Stomach (tissue), 9 donors: Measurements from ENCODE around the gene CD200R1L. TPM values are rescaled to one million over a fixed set of nuclear protein-coding genes. Genes with fewer than 3 reads are reported as not detected.

Source experiments
- DNase-seq, 2 donors: peaks; one replicate each; pipeline versions ENCODE4 v3.0.0 to v3.0.0-alpha.2; 2013 to 2019
- H3K27ac ChIP-seq, 5 donors: fragments of 200-600 bp in 4 of 5; sonication (generic) in 4 of 5; one replicate each; pipeline ENCODE4 v1.5.1; 2013 to 2019; ENCODE audit warnings: mild to moderate bottlenecking in 1 of 5, moderate library complexity in 1 of 5
- H3K27me3 ChIP-seq, 3 donors: fragments of 200-600 bp; sonication (generic); one replicate each; pipeline ENCODE4 v1.5.1; 2017 to 2019; ENCODE audit warnings: mixed run types in 1 of 3
- H3K36me3 ChIP-seq, 4 donors: fragments of 200-600 bp; sonication (generic); 1 replicate in 3 of 4; 2 replicates in 1 of 4; pipeline ENCODE4 v1.5.1; 2016 to 2019
- H3K4me1 ChIP-seq, 4 donors: fragments of 200-600 bp; sonication (generic); one replicate each; pipeline ENCODE4 v1.5.1; 2016 to 2019
- H3K4me3 ChIP-seq, 4 donors: fragments of 200-600 bp; sonication (generic) in 3 of 4; one replicate each; pipeline ENCODE4 v1.5.1; 2016 to 2019; ENCODE audit warnings: mild to moderate bottlenecking in 1 of 4
- H3K9me3 ChIP-seq, 4 donors: fragments of 200-600 bp; sonication (generic); one replicate each; pipeline ENCODE4 v1.5.1; 2016 to 2019
- EP300 ChIP-seq: sonication (generic); formaldehyde crosslinking; IDR thresholded peaks from one replicate; pipeline ENCODE4 v1.6.1; 2017; ENCODE audit warnings: antibody characterized with exemption
- POLR2A ChIP-seq, 4 donors: fragments of 450-650 bp; IDR thresholded peaks; one replicate each; pipeline ENCODE4 v1.6.1; 2016; ENCODE audit warnings: antibody characterized with exemption in 4 of 4, control low read depth in 2 of 4, mild to moderate bottlenecking in 1 of 4, moderate library complexity in 1 of 4
- POLR2AphosphoS5 ChIP-seq, 3 donors: sonication (generic); formaldehyde crosslinking; IDR thresholded peaks; one replicate each; pipeline ENCODE4 v1.6.1; 2016; ENCODE audit warnings: antibody characterized with exemption in 3 of 3
- WGBS, 5 donors: extraction: QIAGEN DNeasy Blood & Tissue Kit in 3 of 5; methylation state at CpG; one replicate each; pipeline versions ENCODE4 v1.1.5 to v1.1.7; 2013 to 2018; 5-methylcytosine and 5-hydroxymethylcytosine counted together
- intact Hi-C: fragments of 100-400 bp; cut with DNase I; formaldehyde crosslinking; loops from one replicate; pipeline ENCODE4 v1.15.1; 2023; ENCODE audit warnings: low total_unique reads
- polyA plus RNA-seq, 3 donors: library from polyadenylated mRNA; stranded (reverse); fragments of 200-250 nt; gene quantifications; one replicate each; pipeline ENCODE4 v1.2.3, GENCODE V29; 2013
- total RNA-seq, 5 donors: library from RNA; depleted of rRNA; stranded (reverse); fragments of >200 nt; gene quantifications; one replicate each; pipeline versions ENCODE4 v1.1.0 to v1.2.3, GENCODE V29; 2014 to 2016
- TF ChIP-seq, protein P1 (sequence below), 7 experiments: fragments of 450-650 bp in 4 of 7; fragments of 200-600 bp in 3 of 7; sonication (generic) in 3 of 7; IDR thresholded peaks; one replicate each; pipeline ENCODE4 v1.5.1; 2016 to 2019; ENCODE audit warnings: antibody characterized with exemption in 7 of 7, control low read depth in 2 of 7, mild to moderate bottlenecking in 1 of 7
- donor health status: healthy with polysubstance abuse.
- donor health status: Bipolar disorder and iron deficiency.
- donor health status: healthy.

The CD200R1L gene
- total and polyA plus RNA-seq, 8 donors, result not detected

DNA sequence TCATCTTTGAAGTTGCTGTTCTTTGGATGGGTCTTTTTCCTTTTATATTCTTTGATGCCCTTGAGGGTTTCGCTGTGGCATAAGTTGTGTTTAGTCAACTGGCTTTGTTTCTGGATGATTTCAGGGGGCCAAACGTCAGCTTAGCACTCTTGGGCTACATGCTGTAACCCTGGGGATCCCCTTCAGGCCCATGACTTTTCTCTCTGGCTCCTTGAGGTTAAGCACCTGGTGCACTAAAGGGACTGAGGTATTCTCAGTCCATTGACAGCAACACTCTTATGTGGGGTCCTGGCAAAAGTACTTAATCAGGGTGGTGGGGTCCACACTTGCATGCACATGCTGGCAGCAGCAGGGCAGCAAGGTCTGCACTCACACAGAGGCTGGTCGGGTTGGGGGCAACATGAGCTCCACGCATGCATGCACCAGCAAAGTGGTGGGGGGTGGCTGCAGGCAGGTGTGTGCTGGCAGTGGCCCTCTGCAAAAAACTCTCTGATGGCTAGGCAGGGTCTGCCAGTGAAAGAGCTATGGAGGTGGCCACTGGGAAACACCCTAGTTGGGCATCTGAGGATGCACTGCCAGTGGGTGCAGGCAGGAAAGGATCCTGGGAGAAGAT lies 38.1 kb upstream of the CD200R1L start:
- H3K4me3 ChIP-seq, result no peak overlapping the region
- H3K4me1 ChIP-seq, result no peaks in the 10 kb centered on the region
- no peaks in the 10 kb centered on the region for H3K36me3 ChIP-seq
- no peak for DNase-seq
- intact Hi-C loops, result no loop called here
- WGBS, 5 donors, result 81 to 84% (median 82%) methylated on average over 4 of the region's 4 CpGs
- TF ChIP-seq, protein P1, sequence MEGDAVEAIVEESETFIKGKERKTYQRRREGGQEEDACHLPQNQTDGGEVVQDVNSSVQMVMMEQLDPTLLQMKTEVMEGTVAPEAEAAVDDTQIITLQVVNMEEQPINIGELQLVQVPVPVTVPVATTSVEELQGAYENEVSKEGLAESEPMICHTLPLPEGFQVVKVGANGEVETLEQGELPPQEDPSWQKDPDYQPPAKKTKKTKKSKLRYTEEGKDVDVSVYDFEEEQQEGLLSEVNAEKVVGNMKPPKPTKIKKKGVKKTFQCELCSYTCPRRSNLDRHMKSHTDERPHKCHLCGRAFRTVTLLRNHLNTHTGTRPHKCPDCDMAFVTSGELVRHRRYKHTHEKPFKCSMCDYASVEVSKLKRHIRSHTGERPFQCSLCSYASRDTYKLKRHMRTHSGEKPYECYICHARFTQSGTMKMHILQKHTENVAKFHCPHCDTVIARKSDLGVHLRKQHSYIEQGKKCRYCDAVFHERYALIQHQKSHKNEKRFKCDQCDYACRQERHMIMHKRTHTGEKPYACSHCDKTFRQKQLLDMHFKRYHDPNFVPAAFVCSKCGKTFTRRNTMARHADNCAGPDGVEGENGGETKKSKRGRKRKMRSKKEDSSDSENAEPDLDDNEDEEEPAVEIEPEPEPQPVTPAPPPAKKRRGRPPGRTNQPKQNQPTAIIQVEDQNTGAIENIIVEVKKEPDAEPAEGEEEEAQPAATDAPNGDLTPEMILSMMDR (IDR thresholded peaks at IDR 0.05), result no peak
- no peak for TF ChIP-seq POLR2AphosphoS5 (IDR thresholded peaks at IDR 0.05)
- no peak for TF ChIP-seq EP300
- TF ChIP-seq POLR2A (IDR thresholded peaks at IDR 0.05), result no peak
- H3K27ac ChIP-seq, result no peak overlapping the region
- H3K9me3 ChIP-seq, result no peaks in the 10 kb centered on the region
- H3K27me3 ChIP-seq, result peaks cover 0 to 3% (median 0%) of the 10 kb centered on the region in 3 donors

DNA sequence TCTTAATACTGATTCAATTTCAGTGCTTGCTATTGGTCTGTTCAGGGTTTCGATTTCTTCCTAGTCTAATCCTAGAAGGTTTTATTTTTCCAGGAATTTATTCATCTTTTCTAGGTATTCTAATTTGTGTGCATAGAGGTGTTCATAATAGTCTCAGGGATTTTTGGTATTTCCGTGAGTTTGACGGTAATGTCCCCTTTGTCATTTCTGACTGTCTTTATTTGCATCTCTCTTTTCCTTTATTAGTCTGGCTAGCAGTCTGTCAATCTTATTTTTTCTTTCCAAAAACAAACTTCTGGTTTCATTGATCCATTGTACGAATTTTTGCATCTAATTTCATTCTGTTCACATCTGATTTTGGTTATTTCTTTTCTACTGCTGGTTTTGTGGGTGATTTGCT lies 35.2 kb upstream of the CD200R1L start:
- 79 to 84% (median 81%) methylated on average over 4 of the region's 4 CpGs for WGBS, 5 donors
- H3K4me1 ChIP-seq, result no peaks in the 10 kb centered on the region
- TF ChIP-seq POLR2A (IDR thresholded peaks at IDR 0.05), result no peak
- no peak for TF ChIP-seq POLR2AphosphoS5 (IDR thresholded peaks at IDR 0.05)
- TF ChIP-seq EP300, result no peak
- H3K27ac ChIP-seq, result no peak overlapping the region
- no peak for DNase-seq
- H3K36me3 ChIP-seq, result no peaks in the 10 kb centered on the region
- peaks cover 0 to 3% (median 0%) of the 10 kb centered on the region in 4 donors for H3K9me3 ChIP-seq
- H3K4me3 ChIP-seq, result no peak overlapping the region
- intact Hi-C loops, result no loop called here
- H3K27me3 ChIP-seq, result no peaks in the 10 kb centered on the region

DNA sequence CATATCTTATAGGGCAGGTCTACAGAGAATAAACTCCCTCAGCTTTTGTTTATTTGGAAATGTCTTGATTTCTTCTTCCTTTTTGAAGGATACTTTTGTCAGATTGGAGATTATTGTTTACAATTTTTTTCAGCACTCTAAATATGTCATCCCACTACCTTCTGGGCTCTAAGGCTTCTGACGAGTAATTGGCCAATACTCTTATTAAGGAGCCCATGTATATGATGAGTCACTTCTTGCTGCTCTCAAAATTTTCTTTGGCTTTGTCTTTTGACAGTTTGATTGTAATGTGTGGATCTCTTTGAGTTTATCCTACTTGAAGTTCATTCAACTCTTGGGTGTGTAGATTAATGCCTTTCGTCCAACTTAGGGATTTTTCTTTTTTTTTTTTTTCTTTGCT lies 28.9 kb upstream of the CD200R1L start:
- TF ChIP-seq, protein P1 (IDR thresholded peaks at IDR 0.05), result no peak
- TF ChIP-seq POLR2A (IDR thresholded peaks at IDR 0.05) (no peak), EP300 (no peak), POLR2AphosphoS5 (IDR thresholded peaks at IDR 0.05) (no peak)
- no peaks in the 10 kb centered on the region for H3K4me1 ChIP-seq
- H3K36me3 ChIP-seq, result no peaks in the 10 kb centered on the region
- H3K27me3 ChIP-seq, result no peaks in the 10 kb centered on the region
- DNase-seq, result no peak
- H3K9me3 ChIP-seq, result peaks cover 0 to 18% (median 5%) of the 10 kb centered on the region in 4 donors
- intact Hi-C loops, result no loop called here
- 77 to 87% (median 86%) methylated on average over 2 of the region's 2 CpGs for WGBS, 5 donors
- H3K4me3 ChIP-seq, result no peak overlapping the region
- no peak overlapping the region for H3K27ac ChIP-seq

DNA sequence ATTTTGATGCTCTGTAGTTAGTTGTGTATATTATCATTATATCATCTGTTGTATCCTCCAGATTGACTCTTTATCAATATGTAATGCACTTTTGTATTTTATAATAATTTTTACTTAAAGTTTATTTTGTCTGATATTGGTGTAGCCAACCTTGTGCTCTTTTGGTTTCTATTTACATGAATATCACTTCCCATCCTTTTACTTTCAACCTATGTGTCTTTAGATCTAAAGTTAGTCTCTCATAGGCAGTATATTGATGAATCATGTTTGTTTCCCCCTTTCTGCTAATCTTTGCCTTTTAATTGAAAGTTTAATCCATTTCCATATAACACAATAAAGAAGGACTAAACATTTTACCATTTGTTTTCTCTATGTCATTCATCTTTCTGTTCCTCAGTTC lies 28.1 kb upstream of the CD200R1L start:
- DNase-seq, result no peak
- peaks cover 0 to 26% (median 10%) of the 10 kb centered on the region in 4 donors for H3K9me3 ChIP-seq
- H3K27ac ChIP-seq, result no peak overlapping the region
- no peaks in the 10 kb centered on the region for H3K36me3 ChIP-seq
- intact Hi-C loops, result no loop called here
- H3K4me1 ChIP-seq, result no peaks in the 10 kb centered on the region
- no peak overlapping the region for H3K4me3 ChIP-seq
- no peak for TF ChIP-seq POLR2A (IDR thresholded peaks at IDR 0.05)
- TF ChIP-seq EP300, result no peak
- TF ChIP-seq POLR2AphosphoS5 (IDR thresholded peaks at IDR 0.05), result no peak
- TF ChIP-seq, protein P1 (IDR thresholded peaks at IDR 0.05), result no peak
- H3K27me3 ChIP-seq, result no peaks in the 10 kb centered on the region

DNA sequence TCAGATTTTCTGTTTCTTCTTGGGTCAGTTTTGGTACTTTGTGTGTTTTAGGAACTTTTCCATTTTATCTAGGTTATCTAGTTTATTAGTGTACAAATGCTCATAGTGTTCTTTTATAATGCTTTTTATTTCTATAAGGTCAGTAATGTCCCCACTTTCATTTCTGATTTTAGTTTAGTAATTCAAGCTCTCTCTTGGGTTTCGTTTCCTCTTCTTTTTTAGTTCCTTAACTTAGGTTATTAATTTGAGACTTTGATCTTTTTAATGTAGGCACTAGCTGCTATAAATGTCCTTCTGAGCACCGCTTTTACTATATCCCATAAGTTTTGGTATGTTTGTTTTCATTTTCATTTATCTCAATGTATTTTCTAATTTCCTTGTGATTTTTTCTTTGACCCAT lies 27.0 kb upstream of the CD200R1L start:
- DNase-seq, result no peak
- TF ChIP-seq, protein P1 (IDR thresholded peaks at IDR 0.05), result no peak
- Histone ChIP-seq H3K9me3 (peaks cover 0 to 30% (median 13%) of the 10 kb centered on the region in 4 donors), H3K27me3 (no peaks in the 10 kb centered on the region), H3K4me3 (no peak overlapping the region), H3K27ac (no peak overlapping the region), H3K36me3 (no peaks in the 10 kb centered on the region), H3K4me1 (no peaks in the 10 kb centered on the region)
- 63 to 83% (median 75%) methylated on average over 2 of the region's 2 CpGs for WGBS, 5 donors
- intact Hi-C loops, result no loop called here
